HG02642 (cell line): ENCODE measurements around the gene TMEM41B.
"Not testable (repeated sequence)": the region's sequence is repeated elsewhere in the genome, so short reads cannot be mapped to it uniquely, and the experiment has no call there.

Experiments
- ATAC-seq: cut with Tn5 transposase; IDR thresholded peaks from one replicate; pipeline ENCODE4 v1.9.1; 2021; ENCODE audit warnings: mild to moderate bottlenecking; ENCODE audit not compliant: unreplicated experiment, poor library complexity

TMEM41B gene

GRCh38 chr11:9263840-9264315, 50.5 kb downstream of the TMEM41B start:
- ATAC-seq = peak; percentile 67

GRCh38 chr11:9260838-9261146, 53.6 kb downstream of the TMEM41B start:
- not testable (repeated sequence) for ATAC-seq

GRCh38 chr11:9259981-9260837, 54.2 kb downstream of the TMEM41B start:
- no peak for ATAC-seq

- not testable (repeated sequence) for ATAC-seq
Measured at GRCh38 chr11:9258279-9258678, 56.1 kb downstream of the TMEM41B start.

GRCh38 chr11:9254416-9254815, 60.0 kb downstream of the TMEM41B start:
- ATAC-seq = no peak

GRCh38 chr11:9253086-9253485, 61.3 kb downstream of the TMEM41B start:
- ATAC-seq = no peak

GRCh38 chr11:9251311-9251710, 63.1 kb downstream of the TMEM41B start:
- ATAC-seq = no peak

GRCh38 chr11:9250139-9250582, 64.2 kb downstream of the TMEM41B start:
- ATAC-seq = peak; percentile 78

GRCh38 chr11:9249252-9249651, 65.1 kb downstream of the TMEM41B start:
- ATAC-seq = no peak

GRCh38 chr11:9247863-9248262, 66.5 kb downstream of the TMEM41B start:
- no peak for ATAC-seq

- ATAC-seq = not testable (repeated sequence)
Measured at GRCh38 chr11:9236242-9236641, 78.2 kb downstream of the TMEM41B start.

- ATAC-seq = no peak
Measured at GRCh38 chr11:9232482-9232881, 81.9 kb downstream of the TMEM41B start.

- peak; percentile 42 for ATAC-seq
Measured at GRCh38 chr11:9231848-9232177, 82.6 kb downstream of the TMEM41B start.
